ENCODE measurements around the gene EFCAB5. TPM values are rescaled to one million over a fixed set of nuclear protein-coding genes. Genes with fewer than 3 reads are reported as not detected.

The EFCAB5 gene
- total and polyA plus RNA-seq, 2 of the 13 experiments (the other 11 are each of a cell fraction or from before 2014, with no cell fraction given) = 0.15 TPM; not detected in 1

GRCh38 chr17:30062372-30062771, 120.9 kb downstream of the EFCAB5 start:
- Histone ChIP-seq H3K36me3 (replicated peaks in 1 of 2; ENCODE audit: control insufficient read depth in 1 of 2, insufficient read depth in 2 of 2, low read length in 2 of 2) (no peaks in the 10 kb centered on the region), H3K27ac (ENCODE audit: extremely low read length, insufficient read depth, low read length) (no peak overlapping the region), H3K4me1 (ENCODE audit: insufficient read depth, low read length) (no peaks in the 10 kb centered on the region), H3K27me3 (ENCODE audit: control insufficient read depth in 1 of 2, insufficient read depth in 2 of 2, low read length in 2 of 2) (peaks cover 0 to 4% of the 10 kb centered on the region in 2 experiments; a peak in 2 of 5 replicates), H3K79me2 (ENCODE audit: insufficient read depth, low read length) (no peaks in the 10 kb centered on the region), H3K4me3 (replicated peaks in 1 of 3; ENCODE audit: insufficient read depth in 1 of 3, low read depth in 2 of 3, low read length in 3 of 3) (no peak overlapping the region), H3K4me2 (ENCODE audit: low read depth, low read length) (no peak overlapping the region), H3K9me3 (ENCODE audit: low read length) (peaks cover 18% of the 10 kb centered on the region), H3K9ac (ENCODE audit: insufficient read depth, low read depth, low read length) (no peak overlapping the region), H2AFZ (ENCODE audit: low read length) (no peak overlapping the region), H4K20me1 (ENCODE audit: insufficient read depth, low read length) (no peaks in the 10 kb centered on the region)
- no peak for DNase-seq (ENCODE audit: low spot score)
- no peak for FAIRE-seq
- ChIA-PET POLR2A (no interaction called here), CTCF (ENCODE audit: low intra/inter-chr PET ratio, low total read pairs) (no interaction called here)
- intact Hi-C loops (cut with micrococcal nuclease; ENCODE audit: unreplicated experiment) = no loop called here
- peak; percentile 38; the same call in 1 of the 3 replicates for ATAC-seq
- BruUV-seq (replicated peaks) = no TSS peak
- in situ Hi-C loops (cut with HindIII; ENCODE audit: extremely low pct_ligation_motif_present, low pct_unique_long_range_greater_than_20kb) = no loop called here
- TF ChIP-seq CBFB (CRISPR knock-in tag; IDR thresholded peaks at IDR 0.05) (no peak), NCOA1 (CRISPR knock-in tag; IDR thresholded peaks at IDR 0.05) (no peak), ZNF678 (CRISPR knock-in tag; IDR thresholded peaks at IDR 0.05) (no peak), CHD4 (IDR thresholded peaks at IDR 0.05; ENCODE audit: borderline replicate concordance, low read length) (no peak), STAT5B (CRISPR knock-in tag; IDR thresholded peaks at IDR 0.05) (no peak)
- WGBS (ENCODE audit: low lambda C conversion rate) = 0% methylated on average over 2 of the region's 4 CpGs

- in situ Hi-C loops (cut with HindIII; ENCODE audit: extremely low pct_ligation_motif_present, low pct_unique_long_range_greater_than_20kb) (no loop called here), intact Hi-C loops (cut with micrococcal nuclease; ENCODE audit: unreplicated experiment) (no loop called here)
- Histone ChIP-seq H3K36me3 (replicated peaks in 1 of 2; ENCODE audit: control insufficient read depth in 1 of 2, insufficient read depth in 2 of 2, low read length in 2 of 2) (no peaks in the 10 kb centered on the region), H3K4me1 (ENCODE audit: insufficient read depth, low read length) (no peaks in the 10 kb centered on the region), H3K4me3 (replicated peaks in 1 of 3; ENCODE audit: insufficient read depth in 1 of 3, low read depth in 2 of 3, low read length in 3 of 3) (no peak overlapping the region), H3K9me3 (ENCODE audit: low read length) (peaks cover 18% of the 10 kb centered on the region), H3K4me2 (ENCODE audit: low read depth, low read length) (no peak overlapping the region), H3K27me3 (ENCODE audit: control insufficient read depth in 1 of 2, insufficient read depth in 2 of 2, low read length in 2 of 2) (peaks cover 0 to 10% of the 10 kb centered on the region in 2 experiments; a peak in 3 of 5 replicates), H2AFZ (ENCODE audit: low read length) (no peak overlapping the region), H3K9ac (ENCODE audit: insufficient read depth, low read depth, low read length) (no peak overlapping the region), H3K79me2 (ENCODE audit: insufficient read depth, low read length) (no peaks in the 10 kb centered on the region), H3K27ac (ENCODE audit: extremely low read length, insufficient read depth, low read length) (no peak overlapping the region), H4K20me1 (ENCODE audit: insufficient read depth, low read length) (no peaks in the 10 kb centered on the region)
- no TSS peak for BruUV-seq (replicated peaks)
- CTCF ChIA-PET (ENCODE audit: low intra/inter-chr PET ratio, low total read pairs) = no interaction called here
- ATAC-seq (no peak), DNase-seq (ENCODE audit: low spot score) (no peak), FAIRE-seq (no peak)
- POLR2A ChIA-PET = no interaction called here
- WGBS (ENCODE audit: low lambda C conversion rate) = 0% methylated on average over 1 of the region's 1 CpG
- no peak for TF ChIP-seq CENPBD1 (CRISPR knock-in tag; IDR thresholded peaks at IDR 0.05; ENCODE audit: borderline replicate concordance, low read depth)
- TF ChIP-seq, protein P1, sequence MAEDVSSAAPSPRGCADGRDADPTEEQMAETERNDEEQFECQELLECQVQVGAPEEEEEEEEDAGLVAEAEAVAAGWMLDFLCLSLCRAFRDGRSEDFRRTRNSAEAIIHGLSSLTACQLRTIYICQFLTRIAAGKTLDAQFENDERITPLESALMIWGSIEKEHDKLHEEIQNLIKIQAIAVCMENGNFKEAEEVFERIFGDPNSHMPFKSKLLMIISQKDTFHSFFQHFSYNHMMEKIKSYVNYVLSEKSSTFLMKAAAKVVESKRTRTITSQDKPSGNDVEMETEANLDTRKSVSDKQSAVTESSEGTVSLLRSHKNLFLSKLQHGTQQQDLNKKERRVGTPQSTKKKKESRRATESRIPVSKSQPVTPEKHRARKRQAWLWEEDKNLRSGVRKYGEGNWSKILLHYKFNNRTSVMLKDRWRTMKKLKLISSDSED (CRISPR knock-in tag; IDR thresholded peaks at IDR 0.05) = no peak
- no peak for TF ChIP-seq SNAPC4 (CRISPR knock-in tag; IDR thresholded peaks at IDR 0.05)
- TF ChIP-seq RELA (CRISPR knock-in tag; IDR thresholded peaks at IDR 0.05) = no peak
- TF ChIP-seq SNAPC2 (CRISPR knock-in tag; IDR thresholded peaks at IDR 0.05) = no peak
- no peak for TF ChIP-seq KDM4B (CRISPR knock-in tag; IDR thresholded peaks at IDR 0.05)
- TF ChIP-seq SSRP1 (CRISPR knock-in tag; IDR thresholded peaks at IDR 0.05) = no peak
- TF ChIP-seq CBFB (CRISPR knock-in tag; IDR thresholded peaks at IDR 0.05) = no peak
- no peak for TF ChIP-seq REL (CRISPR knock-in tag; conservative IDR thresholded peaks at IDR 0.05)
- no peak for TF ChIP-seq HHEX (CRISPR knock-in tag; IDR thresholded peaks at IDR 0.05)
Measured at GRCh38 chr17:30064738-30065137, 123.3 kb downstream of the EFCAB5 start.
